GM21529 (cell line): ENCODE data around the gene PPME1.
"Not testable (repeated sequence)": the region's sequence is repeated elsewhere in the genome, so short reads cannot be mapped to it uniquely, and the experiment has no call there.

Experiments used
- ATAC-seq: cut with Tn5 transposase; IDR thresholded peaks from one replicate; pipeline ENCODE4 v1.9.1; 2021; ENCODE audit not compliant: unreplicated experiment

Gene PPME1

GRCh38 chr11:74170694-74171629 lies at the start of gene PPME1, which contains the start of gene C2CD3:
TSS of gene PPME1 (plus strand) at chr11:74171289. CDS start at chr11:74171422, 133 bp downstream.
TSS of gene C2CD3 (minus strand) at chr11:74171002. CDS start at chr11:74170792, 210 bp downstream.
- ATAC-seq: peak; percentile 94

GRCh38 chr11:74121804-74122203 lies 49.3 kb upstream of the PPME1 start:
- no peak for ATAC-seq

- ATAC-seq: no peak
Measured at GRCh38 chr11:74123008-74123448, 48.1 kb upstream of the PPME1 start.

DNA sequence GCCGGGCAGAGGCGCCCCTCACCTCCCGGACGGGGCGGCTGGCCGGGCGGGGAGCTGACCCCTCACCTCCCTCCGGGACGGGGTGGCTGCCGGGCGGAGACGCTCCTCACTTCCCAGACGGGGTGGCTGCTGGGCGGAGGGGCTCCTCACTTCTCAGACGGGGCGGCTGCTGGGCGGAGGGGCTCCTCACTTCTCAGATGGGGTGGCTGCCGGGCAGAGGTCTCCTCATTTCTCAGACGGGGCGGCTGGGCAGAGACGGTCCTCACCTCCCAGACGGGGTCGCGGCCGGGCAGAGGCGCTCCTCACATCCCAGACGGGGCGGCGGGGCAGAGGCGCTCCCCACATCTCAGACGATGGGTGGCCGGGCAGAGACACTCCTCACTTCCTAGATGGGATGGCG lies 42.0 kb upstream of the PPME1 start:
- ATAC-seq: not testable (repeated sequence)

- no peak for ATAC-seq
Measured at GRCh38 chr11:74132833-74133232, 38.3 kb upstream of the PPME1 start.

DNA sequence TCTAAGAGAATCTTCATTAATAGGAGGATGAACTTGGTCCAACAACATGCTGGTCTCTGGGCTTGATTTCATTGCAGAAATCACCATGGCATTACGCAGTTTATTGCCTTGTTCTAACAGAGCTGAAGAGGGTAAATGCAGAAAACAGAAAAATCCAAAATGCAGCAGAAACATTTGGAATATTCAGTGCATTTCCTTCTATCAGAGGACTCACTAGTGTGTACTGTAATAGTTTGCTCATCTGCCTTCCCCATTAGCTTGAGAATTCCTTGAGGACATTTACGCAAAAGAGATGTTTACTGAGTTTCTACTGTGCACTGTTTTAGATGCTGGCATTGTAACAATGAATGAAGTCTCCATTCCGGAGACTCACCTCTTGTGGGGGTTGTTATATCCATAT lies 37.7 kb upstream of the PPME1 start:
- ATAC-seq: no peak

DNA sequence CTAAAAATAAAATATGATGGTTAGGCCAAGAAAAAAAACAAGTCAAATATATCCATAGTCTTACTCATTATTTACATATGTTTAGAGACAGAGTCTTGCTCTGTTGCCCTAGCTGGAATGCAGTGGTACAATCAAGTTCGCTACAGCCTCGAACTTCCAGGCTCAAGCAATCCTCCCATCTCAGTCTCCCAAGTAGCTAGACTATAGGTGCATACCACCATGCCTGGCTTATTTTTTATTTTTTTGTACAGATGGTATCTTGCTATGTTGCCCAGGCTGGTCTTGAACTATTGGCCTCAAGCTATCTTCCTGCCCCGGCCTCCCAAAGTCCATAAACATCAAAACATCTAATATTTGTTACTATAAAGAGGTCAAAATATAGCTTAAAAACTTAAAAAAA lies 36.4 kb upstream of the PPME1 start:
- no peak for ATAC-seq

DNA sequence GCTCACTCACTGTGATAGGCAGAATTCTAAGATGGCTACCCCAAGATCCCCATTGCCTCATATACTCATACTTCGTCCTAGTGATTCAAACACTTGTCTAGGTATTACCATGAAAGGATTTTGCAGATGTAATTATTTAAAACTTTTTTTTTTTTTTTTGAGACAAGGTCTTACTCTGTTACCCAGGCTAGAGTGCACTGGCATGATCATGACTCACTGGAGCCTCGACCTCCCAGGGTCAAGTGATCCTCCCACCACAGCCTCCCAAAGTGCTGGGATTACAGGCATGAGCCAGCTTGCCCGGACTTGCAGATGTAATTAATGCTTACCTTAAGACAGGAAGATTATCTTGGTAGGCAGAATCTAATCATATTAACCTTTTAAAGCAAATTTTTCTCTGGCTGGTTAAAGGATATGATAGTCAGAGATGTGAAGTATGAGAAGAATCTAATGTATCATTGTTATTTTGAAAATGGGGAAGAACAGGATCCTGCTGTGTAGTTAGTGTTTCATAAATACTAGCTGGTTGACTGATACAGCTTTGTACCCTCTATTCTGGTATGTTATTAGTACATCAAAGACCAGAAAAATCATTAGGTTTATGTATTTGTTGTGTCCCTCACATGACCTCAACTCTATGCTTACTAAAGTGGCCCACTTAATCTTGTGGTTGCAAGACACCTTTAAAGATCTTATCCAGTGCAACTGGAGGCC lies 35.8 kb upstream of the PPME1 start:
- ATAC-seq: no peak

GRCh38 chr11:74138021-74138420 lies 33.1 kb upstream of the PPME1 start:
- ATAC-seq: no peak

- no peak for ATAC-seq
Measured at GRCh38 chr11:74138572-74138971, 32.5 kb upstream of the PPME1 start.

- ATAC-seq: no peak
Measured at GRCh38 chr11:74139151-74139918, 31.8 kb upstream of the PPME1 start.

- not testable (repeated sequence) for ATAC-seq
Measured at GRCh38 chr11:74139919-74140431, 31.1 kb upstream of the PPME1 start.

GRCh38 chr11:74141241-74141695 lies 29.8 kb upstream of the PPME1 start:
- ATAC-seq: no peak

- no peak for ATAC-seq
Measured at GRCh38 chr11:74141908-74142307, 29.2 kb upstream of the PPME1 start.

DNA sequence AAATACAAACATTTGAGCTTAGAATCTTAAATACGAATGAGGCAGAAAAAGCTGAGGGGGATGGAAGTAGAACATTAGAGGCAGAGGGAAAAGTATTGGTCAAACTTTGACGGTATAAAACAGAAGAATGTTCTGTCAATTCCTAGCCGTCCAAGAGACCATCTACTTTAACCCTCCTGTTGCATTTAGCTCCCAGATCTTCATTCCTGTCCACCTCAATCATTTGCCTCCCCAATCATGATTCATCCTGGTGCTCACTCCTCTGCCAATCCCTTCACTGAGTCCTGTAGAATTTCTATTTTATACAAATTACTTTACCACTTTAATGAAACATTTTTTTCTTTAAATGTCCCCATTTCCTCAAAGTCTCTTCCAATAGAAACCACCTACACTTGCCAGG lies 28.5 kb upstream of the PPME1 start:
- no peak for ATAC-seq

GRCh38 chr11:74144592-74144991 lies 26.5 kb upstream of the PPME1 start:
- no peak for ATAC-seq

- no peak for ATAC-seq
Measured at GRCh38 chr11:74147199-74147929, 23.7 kb upstream of the PPME1 start.

GRCh38 chr11:74153224-74153623 lies 17.9 kb upstream of the PPME1 start:
- ATAC-seq: no peak

DNA sequence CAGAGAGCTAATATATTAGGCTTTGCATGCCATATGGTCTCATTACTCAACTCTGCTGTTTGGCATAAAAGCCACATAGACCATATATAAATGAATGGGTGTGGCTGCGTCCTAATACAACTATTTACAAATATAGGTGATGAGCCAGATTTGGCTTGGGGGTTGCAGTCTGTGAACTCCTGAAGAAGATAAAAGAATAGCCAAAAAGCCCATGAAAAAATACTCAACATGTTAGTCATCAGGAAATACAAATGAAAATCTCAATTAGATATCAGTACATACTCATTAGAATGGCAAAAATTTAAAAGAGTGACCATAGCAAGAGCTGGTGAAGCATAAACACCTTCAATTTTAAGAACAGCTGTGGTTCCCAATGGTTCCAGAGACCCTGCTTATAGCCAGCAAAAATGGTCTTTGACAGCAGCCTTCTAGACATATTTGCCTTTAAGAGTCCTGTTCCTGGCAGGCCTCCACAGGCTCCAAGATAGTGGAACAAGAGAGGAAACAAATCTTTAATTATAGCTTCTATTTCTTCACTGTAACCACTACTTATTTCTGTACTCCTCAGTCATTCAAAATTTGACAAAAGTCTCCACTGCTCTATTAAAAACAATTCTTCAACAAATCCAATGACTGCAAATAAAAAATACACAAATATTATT lies 16.3 kb upstream of the PPME1 start:
- ATAC-seq: no peak

DNA sequence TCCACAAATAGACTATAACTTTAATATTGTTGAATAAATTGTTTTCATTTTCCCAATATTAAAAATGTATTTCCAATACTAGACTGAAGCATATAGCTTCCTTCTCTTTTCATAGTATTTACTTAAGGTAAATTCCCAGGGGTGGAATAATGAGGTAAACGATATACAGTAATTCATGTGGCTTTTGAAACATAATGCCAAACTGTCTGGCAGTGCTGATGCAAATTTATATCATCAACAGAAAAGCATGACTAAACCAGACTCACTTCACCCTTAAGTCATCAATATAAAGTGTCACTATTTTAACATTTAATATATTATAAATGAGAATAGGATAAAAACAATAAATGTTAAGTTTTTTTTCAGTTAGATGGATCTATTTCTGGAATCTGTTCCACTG lies 13.9 kb upstream of the PPME1 start:
- no peak for ATAC-seq
